Measurements from ENCODE around the gene UBQLN3.

The UBQLN3 gene

DNA sequence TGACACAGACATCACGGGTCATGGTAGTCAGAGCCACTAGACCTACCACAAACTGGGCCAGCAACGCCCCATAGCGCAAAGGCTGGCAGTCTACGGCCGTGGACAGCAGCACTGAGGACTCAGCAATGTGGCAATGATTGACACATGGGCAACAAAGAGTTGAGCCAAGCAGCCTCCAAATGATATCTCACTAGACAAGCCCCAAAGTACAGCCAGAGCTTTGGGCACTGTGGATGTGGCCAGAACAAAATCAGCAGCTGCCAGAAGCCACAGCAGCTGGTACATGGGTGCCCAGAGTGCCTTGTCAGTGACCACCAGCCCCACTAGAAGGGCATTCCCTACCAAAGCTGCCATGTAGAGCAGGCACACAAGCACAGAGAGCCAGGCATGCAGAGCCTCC is 18.0 kb upstream of the UBQLN3 start:
- DNase-seq (ENCODE audit: low read depth): no peak
- no peak overlapping the region for H3K4me3 ChIP-seq (ENCODE audit: low read depth, low read length)
- TF ChIP-seq CTCF (IDR thresholded peaks at IDR 0.05; ENCODE audit: low read depth, low read length, missing control alignments): no peak

GRCh38 chr11:5524756-5525155 is 15.0 kb upstream of the UBQLN3 start:
- no peak overlapping the region for H3K4me3 ChIP-seq (ENCODE audit: low read depth, low read length)
- DNase-seq (ENCODE audit: low read depth): no peak
- no peak for TF ChIP-seq CTCF (IDR thresholded peaks at IDR 0.05; ENCODE audit: low read depth, low read length, missing control alignments)

DNA sequence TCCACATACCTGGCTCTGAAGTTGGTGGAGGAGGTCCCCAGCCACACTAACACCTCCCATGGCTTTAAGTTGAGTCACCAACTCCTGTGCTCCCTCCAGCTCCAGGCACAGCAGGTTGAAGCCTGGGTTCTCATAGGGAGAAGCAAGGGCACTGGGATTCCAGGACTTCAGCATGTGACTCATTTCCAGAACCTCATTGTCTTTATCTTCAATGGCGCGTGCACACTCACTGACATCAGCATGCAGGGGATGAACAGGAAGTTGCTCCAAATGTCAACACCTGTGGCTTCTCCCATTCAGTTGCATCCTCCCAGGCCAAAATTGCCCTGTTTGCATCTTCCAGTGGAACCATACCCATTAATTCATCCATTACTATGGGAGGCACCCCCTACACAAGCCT is 12.6 kb upstream of the UBQLN3 start:
- no peak for TF ChIP-seq CTCF (IDR thresholded peaks at IDR 0.05; ENCODE audit: low read depth, low read length, missing control alignments)
- DNase-seq (ENCODE audit: low read depth): no peak
- no peak overlapping the region for H3K4me3 ChIP-seq (ENCODE audit: low read depth, low read length)

DNA sequence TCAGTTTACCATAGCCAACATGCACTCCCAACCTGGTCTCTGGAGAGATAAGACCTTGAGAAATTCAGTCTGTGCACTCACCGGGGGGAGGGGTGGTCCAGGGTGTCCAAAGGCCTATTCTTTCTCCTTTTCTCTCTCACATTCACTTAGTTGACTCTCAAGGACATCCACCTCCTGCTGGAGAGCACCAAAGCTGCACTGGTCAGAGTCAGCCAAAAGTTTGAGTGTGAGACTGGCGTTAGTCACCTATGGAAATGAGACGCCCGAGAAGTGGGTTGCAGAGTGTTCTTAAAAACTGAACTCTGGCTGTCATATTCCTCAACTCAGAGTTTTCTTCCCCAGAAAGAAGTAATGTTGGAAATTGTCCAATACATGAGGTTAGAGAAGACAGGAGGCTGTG is 11.8 kb upstream of the UBQLN3 start:
- H3K4me3 ChIP-seq (ENCODE audit: low read depth, low read length): no peak overlapping the region
- no peak for DNase-seq (ENCODE audit: low read depth)
- TF ChIP-seq CTCF (IDR thresholded peaks at IDR 0.05; ENCODE audit: low read depth, low read length, missing control alignments): no peak

- H3K4me3 ChIP-seq (ENCODE audit: low read depth, low read length): no peak within 1 kb of the TSS
- no peak for DNase-seq (ENCODE audit: low read depth)
- TF ChIP-seq CTCF (IDR thresholded peaks at IDR 0.05; ENCODE audit: low read depth, low read length, missing control alignments): no peak
Observed at GRCh38 chr11:5516599-5516998, 6.8 kb upstream of the UBQLN3 start, which contains the start of gene UBQLNL. Gene UBQLNL (minus strand): TSS chr11:5516699. CDS start chr11:5516441, 258 bp downstream.

DNA sequence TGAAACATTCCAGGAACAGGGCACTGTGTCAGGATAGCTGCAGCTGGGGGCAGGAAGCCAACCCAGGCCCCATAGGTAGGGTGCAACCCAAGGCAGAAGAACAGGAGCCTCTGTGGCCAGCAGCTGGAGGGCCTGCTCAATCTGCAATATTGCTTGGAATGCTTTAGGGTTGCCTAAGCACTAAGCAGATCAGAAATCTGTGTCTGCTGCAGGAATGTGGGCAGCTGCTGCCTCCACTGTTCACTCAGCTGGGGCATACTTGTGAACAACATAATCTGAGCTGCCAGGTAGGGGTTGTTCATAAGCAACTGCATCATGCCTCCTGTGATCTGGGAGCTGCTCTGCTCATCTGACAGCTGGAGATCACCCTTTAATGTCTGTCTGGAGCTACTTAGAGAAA is 5.1 kb upstream of the UBQLN3 start:
- no peak for TF ChIP-seq CTCF (IDR thresholded peaks at IDR 0.05; ENCODE audit: low read depth, low read length, missing control alignments)
- no peak overlapping the region for H3K4me3 ChIP-seq (ENCODE audit: low read depth, low read length)
- DNase-seq (ENCODE audit: low read depth): no peak

DNA sequence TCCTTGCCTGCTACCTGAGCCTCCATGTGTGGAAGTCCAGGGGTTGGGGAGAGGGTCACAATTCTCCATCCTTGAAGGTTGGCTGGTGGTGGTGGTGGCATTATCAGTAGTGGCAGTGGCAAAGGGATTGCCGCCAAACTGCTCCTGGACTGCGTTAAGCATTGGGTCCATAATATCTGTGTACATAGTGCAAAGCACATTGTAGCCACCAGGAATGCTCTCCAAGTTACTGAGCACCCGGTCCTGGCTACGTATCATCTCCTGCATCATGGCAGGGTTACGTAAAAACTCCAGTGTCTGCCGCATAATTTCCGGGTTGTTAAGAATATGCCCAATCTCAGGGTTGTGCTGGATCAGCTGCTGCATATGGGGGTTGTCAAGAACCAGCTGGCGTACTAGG is 1.2 kb downstream of the UBQLN3 start:
- no peak for TF ChIP-seq CTCF (IDR thresholded peaks at IDR 0.05; ENCODE audit: low read depth, low read length, missing control alignments)
- no peak overlapping the region for H3K4me3 ChIP-seq (ENCODE audit: low read depth, low read length)
- DNase-seq (ENCODE audit: low read depth): no peak
